Neural cell (in vitro differentiated cells): ENCODE data around the gene PID1. TPM values are rescaled to one million over a fixed set of nuclear protein-coding genes. Genes with fewer than 3 reads are reported as not detected.

ENCODE experiments used
- H2AFZ ChIP-seq: fragments of 200-600, 300-800 bp; sonication (generic), shearing (Covaris generic); 2 replicates; pipeline ENCODE4 v1.6.0; 2014; ENCODE audit warnings: low read depth, mild to moderate bottlenecking, antibody characterized with exemption, low read length, moderate library complexity
- H3F3A ChIP-seq: fragments of 200-600 bp; shearing (Covaris generic); 2 replicates; pipeline ENCODE4 v1.6.1; 2016; ENCODE audit warnings: mild to moderate bottlenecking, moderate library complexity, mixed read lengths, antibody characterized with exemption, low read length; ENCODE audit not compliant: insufficient read depth, poor library complexity, severe bottlenecking
- H3K27ac ChIP-seq: fragments of 200-600, 300-800 bp; sonication (generic), shearing (Covaris generic); 2 replicates; pipeline ENCODE4 v1.5.1; 2014; ENCODE audit warnings: mild to moderate bottlenecking, low read length, moderate library complexity
- H3K27me3 ChIP-seq: fragments of 300-800, 200-600 bp; sonication (generic), shearing (Covaris generic); 2 replicates; pipeline ENCODE4 v1.6.0; 2014; ENCODE audit warnings: mild to moderate bottlenecking, low read depth, low read length, moderate library complexity; ENCODE audit not compliant: insufficient read depth
- H3K36me3 ChIP-seq: fragments of 300-800, 200-600 bp; sonication (generic), shearing (Covaris generic); 2 replicates; pipeline ENCODE4 v1.5.1; 2014; ENCODE audit warnings: mild to moderate bottlenecking, antibody characterized with exemption, low read length, moderate library complexity; ENCODE audit not compliant: insufficient read depth
- H3K4me2 ChIP-seq: fragments of 300-800, 200-600 bp; sonication (generic), shearing (Covaris generic); 2 replicates; pipeline ENCODE4 v1.6.0; 2014; ENCODE audit warnings: mild to moderate bottlenecking, low read length
- H3K4me3 ChIP-seq: fragments of 300-800, 200-600 bp; sonication (generic), shearing (Covaris generic); 2 replicates; pipeline ENCODE4 v1.5.1; 2014; ENCODE audit warnings: mild to moderate bottlenecking, low read length, moderate library complexity
- H3K79me2 ChIP-seq: fragments of 200-600 bp; shearing (Covaris generic); replicated peaks from 2 replicates; pipeline ENCODE4 v1.6.0; 2014; ENCODE audit warnings: mild to moderate bottlenecking, low read length, moderate library complexity; ENCODE audit not compliant: insufficient read depth
- H3K9ac ChIP-seq: fragments of 300-800, 200-600 bp; sonication (generic), shearing (Covaris generic); 2 replicates; pipeline ENCODE4 v1.6.1; 2016; ENCODE audit warnings: mild to moderate bottlenecking, low read length, mixed read lengths
- H3K9me2 ChIP-seq: fragments of 200-600 bp; shearing (Covaris generic); 2 replicates; pipeline ENCODE4 v1.6.1; 2016; ENCODE audit warnings: mild to moderate bottlenecking, low read length, mixed read lengths; ENCODE audit not compliant: insufficient read depth
- H3K9me3 ChIP-seq: fragments of 200-600, 300-800 bp; sonication (generic), shearing (Covaris generic); 2 replicates; pipeline ENCODE4 v1.6.1; 2016; ENCODE audit warnings: mild to moderate bottlenecking, mixed run types, low read length, moderate library complexity, mixed read lengths
- H4K20me1 ChIP-seq: fragments of 200-600 bp; shearing (Covaris generic); 2 replicates; pipeline ENCODE4 v1.6.1; 2016; ENCODE audit warnings: mild to moderate bottlenecking, mixed run types; ENCODE audit not compliant: insufficient read depth
- EP300 ChIP-seq: fragments of 450-650 bp; conservative IDR thresholded peaks from 2 replicates; pipeline ENCODE4 v1.6.1; 2014; ENCODE audit warnings: antibody characterized with exemption, mild to moderate bottlenecking, moderate library complexity; ENCODE audit not compliant: poor library complexity, severe bottlenecking
- EZH2 ChIP-seq: fragments of 200-600, 300-800 bp; shearing (Covaris generic), sonication (generic); IDR thresholded peaks from 2 replicates; pipeline ENCODE4 v1.6.1; 2014; ENCODE audit warnings: antibody characterized with exemption, low read length, borderline replicate concordance, mild to moderate bottlenecking; ENCODE audit not compliant: insufficient read depth, poor library complexity, severe bottlenecking
- MXI1 ChIP-seq: fragments of 450-650 bp; conservative IDR thresholded peaks from 2 replicates; pipeline ENCODE4 v1.6.1; 2014; ENCODE audit warnings: antibody characterized with exemption, mild to moderate bottlenecking; ENCODE audit not compliant: poor library complexity, severe bottlenecking
- POLR2AphosphoS5 ChIP-seq: IDR thresholded peaks from 2 replicates; pipeline ENCODE4 v1.6.1; 2012
- RAD21 ChIP-seq: fragments of 450-650 bp; conservative IDR thresholded peaks from 2 replicates; pipeline ENCODE4 v1.6.1; 2014; ENCODE audit warnings: antibody characterized with exemption, mild to moderate bottlenecking, moderate library complexity
- REST ChIP-seq: IDR thresholded peaks from 2 replicates; pipeline ENCODE4 v1.6.1; 2012; ENCODE audit warnings: borderline replicate concordance
- SMC3 ChIP-seq: fragments of 450-650 bp; conservative IDR thresholded peaks from 2 replicates; pipeline ENCODE4 v1.6.1; 2014; ENCODE audit warnings: antibody characterized with exemption, mild to moderate bottlenecking, moderate library complexity; ENCODE audit not compliant: poor library complexity
- TAF1 ChIP-seq: IDR thresholded peaks from 2 replicates; pipeline ENCODE4 v1.6.1; 2012; ENCODE audit warnings: low read depth
- polyA plus RNA-seq: library from polyadenylated mRNA; depleted of rRNA; stranded (reverse); fragments of >200 nt; gene quantifications from 2 replicates; pipeline ENCODE4 v1.2.3, GENCODE V29; 2014
- TF ChIP-seq, protein P1 (sequence below): fragments of 450-650 bp; IDR thresholded peaks from 2 replicates; pipeline ENCODE4 v1.5.1; 2014; ENCODE audit warnings: antibody characterized with exemption, mild to moderate bottlenecking, moderate library complexity; ENCODE audit not compliant: poor library complexity, severe bottlenecking

PID1 gene
- polyA plus RNA-seq, 1 donor from 2014 or later: 11.0 TPM

- Histone ChIP-seq H3K79me2 (no peaks in the 10 kb centered on the region), H3K36me3 (no peaks in the 10 kb centered on the region), H3K9me2 (no peaks in the 10 kb centered on the region), H3K4me3 (no peak overlapping the region), H3K4me2 (no peak overlapping the region), H3F3A (no peaks in the 10 kb centered on the region), H4K20me1 (no peaks in the 10 kb centered on the region), H3K9ac (no peak overlapping the region), H2AFZ (no peak overlapping the region), H3K9me3 (no peaks in the 10 kb centered on the region), H3K27ac (no peak overlapping the region), H3K27me3 (no peaks in the 10 kb centered on the region)
- TF ChIP-seq REST (no peak), EZH2 (no peak), MXI1 (no peak), EP300 (no peak), RAD21 (no peak), SMC3 (no peak), POLR2AphosphoS5 (no peak), TAF1 (no peak)
- TF ChIP-seq, protein P1, sequence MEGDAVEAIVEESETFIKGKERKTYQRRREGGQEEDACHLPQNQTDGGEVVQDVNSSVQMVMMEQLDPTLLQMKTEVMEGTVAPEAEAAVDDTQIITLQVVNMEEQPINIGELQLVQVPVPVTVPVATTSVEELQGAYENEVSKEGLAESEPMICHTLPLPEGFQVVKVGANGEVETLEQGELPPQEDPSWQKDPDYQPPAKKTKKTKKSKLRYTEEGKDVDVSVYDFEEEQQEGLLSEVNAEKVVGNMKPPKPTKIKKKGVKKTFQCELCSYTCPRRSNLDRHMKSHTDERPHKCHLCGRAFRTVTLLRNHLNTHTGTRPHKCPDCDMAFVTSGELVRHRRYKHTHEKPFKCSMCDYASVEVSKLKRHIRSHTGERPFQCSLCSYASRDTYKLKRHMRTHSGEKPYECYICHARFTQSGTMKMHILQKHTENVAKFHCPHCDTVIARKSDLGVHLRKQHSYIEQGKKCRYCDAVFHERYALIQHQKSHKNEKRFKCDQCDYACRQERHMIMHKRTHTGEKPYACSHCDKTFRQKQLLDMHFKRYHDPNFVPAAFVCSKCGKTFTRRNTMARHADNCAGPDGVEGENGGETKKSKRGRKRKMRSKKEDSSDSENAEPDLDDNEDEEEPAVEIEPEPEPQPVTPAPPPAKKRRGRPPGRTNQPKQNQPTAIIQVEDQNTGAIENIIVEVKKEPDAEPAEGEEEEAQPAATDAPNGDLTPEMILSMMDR: no peak
Measured at GRCh38 chr2:229096409-229097066, 174.5 kb downstream of the PID1 start.

DNA sequence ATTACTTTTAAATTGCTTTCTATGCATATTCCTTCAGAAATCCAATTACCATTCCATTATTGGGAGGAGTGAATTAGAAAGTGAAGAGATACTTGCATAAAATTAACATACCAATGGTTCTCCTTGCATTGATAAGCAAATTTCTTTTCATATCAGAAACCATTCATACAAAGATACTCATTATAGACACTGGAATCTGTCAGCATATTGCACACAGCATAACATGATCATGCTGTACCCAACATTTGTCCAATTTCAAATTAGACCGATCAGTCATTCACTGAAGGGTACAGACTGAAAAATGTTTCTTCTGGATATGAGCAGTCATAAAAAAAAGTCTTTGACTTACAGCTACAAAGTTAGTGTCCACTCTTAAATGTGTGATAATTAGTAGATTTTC lies 175.6 kb downstream of the PID1 start:
- Histone ChIP-seq H3K9me3 (no peaks in the 10 kb centered on the region), H3K79me2 (no peaks in the 10 kb centered on the region), H3F3A (no peaks in the 10 kb centered on the region), H3K36me3 (no peaks in the 10 kb centered on the region), H3K9ac (no peak overlapping the region), H3K27me3 (no peaks in the 10 kb centered on the region), H3K27ac (no peak overlapping the region), H3K4me2 (no peak overlapping the region), H2AFZ (no peak overlapping the region), H3K4me3 (no peak overlapping the region), H4K20me1 (no peaks in the 10 kb centered on the region), H3K9me2 (no peaks in the 10 kb centered on the region)
- TF ChIP-seq TAF1 (no peak), MXI1 (no peak), RAD21 (no peak), SMC3 (no peak), EP300 (no peak), REST (no peak), POLR2AphosphoS5 (no peak), EZH2 (no peak)
- TF ChIP-seq, protein P1: no peak
